Astrocyte of the cerebellum (primary cell): ENCODE measurements around the gene LPO.

Experiments used
- DNase-seq: peaks from one replicate; pipeline ENCODE4 v3.0.0-alpha.2; 2011; ENCODE audit warnings: low read depth
- H3K4me3 ChIP-seq: 2 replicates; pipeline ENCODE4 v1.5.1; 2011; ENCODE audit warnings: mild to moderate bottlenecking, low read depth, low read length, moderate library complexity
- in situ Hi-C: cut with HindIII; loops from 2 replicates; pipeline ENCODE4 v1.10.0; 2017; ENCODE audit warnings: low sequenced_read_pairs
- TF ChIP-seq, protein P1 (sequence below): IDR thresholded peaks from 2 replicates; pipeline ENCODE4 v1.5.1; 2012; ENCODE audit warnings: low read length, low read depth, moderate library complexity, mild to moderate bottlenecking; ENCODE audit errors: missing control alignments

LPO gene

DNA sequence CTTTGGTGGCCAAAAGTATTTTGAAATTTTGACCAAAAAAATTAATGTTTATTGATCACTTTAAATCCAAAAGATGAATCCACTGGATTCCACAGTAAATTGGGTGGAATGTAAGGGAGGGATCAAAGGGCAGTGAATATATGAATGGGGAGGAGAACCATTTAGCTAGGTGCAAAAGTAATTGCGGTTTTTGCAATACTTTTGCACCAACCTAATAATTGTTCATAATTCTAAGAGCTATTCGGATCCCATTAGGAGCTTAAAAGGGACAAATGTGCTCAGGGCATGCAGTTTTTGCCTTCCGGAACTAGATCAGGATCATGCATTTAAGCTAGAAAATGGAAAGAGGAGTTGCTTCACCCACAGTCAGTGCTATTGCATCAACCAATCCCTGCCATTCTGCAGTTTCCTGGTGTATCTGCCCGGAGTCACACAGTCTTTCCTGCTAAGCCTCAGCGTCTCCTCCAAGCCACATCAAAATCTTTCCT lies at the start of gene LPO:
TSS of gene LPO (plus strand) at position 438 of the 488 bp plus-strand sequence. CDS start 4,396 bp downstream, outside the sequence.
- in situ Hi-C loops = loop anchor here (5.0 kb wide), 1 partner anchor 66 kb away; no protein-coding TSS in a partner anchor
- no peak for DNase-seq
- no peak within 1 kb of the TSS for H3K4me3 ChIP-seq
- TF ChIP-seq, protein P1, sequence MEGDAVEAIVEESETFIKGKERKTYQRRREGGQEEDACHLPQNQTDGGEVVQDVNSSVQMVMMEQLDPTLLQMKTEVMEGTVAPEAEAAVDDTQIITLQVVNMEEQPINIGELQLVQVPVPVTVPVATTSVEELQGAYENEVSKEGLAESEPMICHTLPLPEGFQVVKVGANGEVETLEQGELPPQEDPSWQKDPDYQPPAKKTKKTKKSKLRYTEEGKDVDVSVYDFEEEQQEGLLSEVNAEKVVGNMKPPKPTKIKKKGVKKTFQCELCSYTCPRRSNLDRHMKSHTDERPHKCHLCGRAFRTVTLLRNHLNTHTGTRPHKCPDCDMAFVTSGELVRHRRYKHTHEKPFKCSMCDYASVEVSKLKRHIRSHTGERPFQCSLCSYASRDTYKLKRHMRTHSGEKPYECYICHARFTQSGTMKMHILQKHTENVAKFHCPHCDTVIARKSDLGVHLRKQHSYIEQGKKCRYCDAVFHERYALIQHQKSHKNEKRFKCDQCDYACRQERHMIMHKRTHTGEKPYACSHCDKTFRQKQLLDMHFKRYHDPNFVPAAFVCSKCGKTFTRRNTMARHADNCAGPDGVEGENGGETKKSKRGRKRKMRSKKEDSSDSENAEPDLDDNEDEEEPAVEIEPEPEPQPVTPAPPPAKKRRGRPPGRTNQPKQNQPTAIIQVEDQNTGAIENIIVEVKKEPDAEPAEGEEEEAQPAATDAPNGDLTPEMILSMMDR = no peak

DNA sequence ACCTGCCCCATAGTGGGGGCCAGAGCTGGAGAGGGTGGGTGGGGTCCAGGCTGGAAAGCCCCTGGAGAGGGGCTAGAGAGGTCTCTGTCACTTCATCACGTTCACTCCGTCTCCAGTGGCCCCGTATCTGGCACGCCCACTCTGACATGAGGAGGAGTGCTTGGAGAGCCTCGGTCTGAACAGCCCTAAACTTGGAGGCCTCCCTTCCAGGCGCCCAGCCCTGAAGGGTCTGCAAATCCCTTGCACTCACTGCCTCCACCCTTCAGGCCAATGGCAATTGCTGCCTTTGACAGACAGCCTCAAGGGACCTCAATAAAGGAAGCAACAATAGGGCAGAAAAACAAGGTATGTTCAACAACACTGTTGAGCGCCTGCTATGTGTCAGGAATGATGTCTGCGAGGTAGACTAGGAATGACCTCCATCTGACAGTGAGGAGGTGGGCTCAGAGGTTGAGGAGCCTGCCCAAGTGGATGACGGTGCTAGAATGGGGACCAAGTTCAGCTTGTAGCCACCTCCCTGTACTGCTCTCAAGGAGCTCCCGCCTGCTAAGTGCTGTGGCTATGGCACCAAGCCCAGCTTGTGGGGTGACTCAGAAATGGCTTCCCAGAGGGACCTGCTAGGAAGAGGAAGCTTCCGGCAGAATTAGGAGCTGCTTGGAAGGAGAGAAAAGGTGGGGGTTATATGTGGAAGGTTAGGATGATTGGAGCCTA lies 48.8 kb upstream of the LPO start:
- H3K4me3 ChIP-seq = no peak overlapping the region
- peak; percentile 84 for DNase-seq
- TF ChIP-seq, protein P1 = no peak
- in situ Hi-C loops = no loop called here

DNA sequence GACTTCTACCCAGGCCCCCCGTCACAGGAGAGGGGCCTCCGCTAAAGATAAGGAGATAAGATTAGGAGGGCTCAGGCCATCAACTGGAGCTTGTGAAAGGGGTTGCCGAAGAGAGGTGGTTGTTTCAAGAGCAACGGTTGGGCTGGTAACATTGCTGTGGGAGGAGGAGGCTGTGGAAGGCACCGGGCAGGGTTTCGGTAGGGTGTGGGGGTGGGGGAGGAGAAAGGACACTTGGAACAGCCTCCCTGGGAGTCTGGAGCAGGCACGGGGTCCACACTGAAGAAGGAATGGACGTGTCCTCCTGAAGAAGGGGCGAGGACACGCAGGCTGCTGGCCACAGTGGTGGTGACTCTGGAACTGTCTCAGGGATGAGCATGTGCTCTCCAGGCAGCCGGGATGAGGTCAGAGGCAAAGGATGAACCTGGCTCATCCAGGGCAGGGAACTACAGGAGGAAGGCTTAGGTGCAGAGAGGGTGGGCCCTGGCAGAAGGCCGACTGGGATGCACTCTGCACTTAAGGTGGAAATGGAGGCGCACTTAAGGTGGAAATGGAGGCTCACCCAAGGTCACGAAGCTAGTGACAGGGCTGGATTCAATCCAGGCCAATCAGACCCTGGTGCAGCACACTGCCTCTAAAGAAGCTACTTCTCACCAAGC lies 47.0 kb upstream of the LPO start:
- in situ Hi-C loops = no loop called here
- no peak overlapping the region for H3K4me3 ChIP-seq
- DNase-seq = no peak
- TF ChIP-seq, protein P1 = no peak

DNA sequence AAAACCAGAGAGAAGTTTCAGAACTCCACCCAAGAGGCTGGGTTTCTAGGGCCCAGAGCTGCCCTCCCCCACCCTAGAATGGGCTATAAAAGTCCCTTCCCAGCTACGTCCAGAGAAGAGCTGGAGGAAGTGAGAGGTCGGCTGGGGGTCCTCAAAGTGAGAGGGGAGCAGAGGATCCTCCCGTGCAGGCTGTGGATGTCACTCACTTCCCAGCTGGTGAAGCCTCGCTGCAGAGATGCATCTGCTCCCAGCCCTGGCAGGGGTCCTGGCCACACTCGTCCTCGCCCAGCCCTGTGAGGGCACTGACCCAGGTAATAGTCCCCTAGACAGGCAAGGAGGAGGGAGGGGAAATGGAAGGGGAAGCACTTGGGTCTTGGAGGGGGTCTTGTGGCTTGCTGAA lies 45.8 kb upstream of the LPO start, which contains the start of gene EPX:
TSS of gene EPX (plus strand) at position 115 of the 400 bp plus-strand sequence. CDS start at position 236, 121 bp downstream.
- TF ChIP-seq, protein P1 = no peak
- in situ Hi-C loops = no loop called here
- no peak within 1 kb of the TSS for H3K4me3 ChIP-seq
- DNase-seq = no peak

DNA sequence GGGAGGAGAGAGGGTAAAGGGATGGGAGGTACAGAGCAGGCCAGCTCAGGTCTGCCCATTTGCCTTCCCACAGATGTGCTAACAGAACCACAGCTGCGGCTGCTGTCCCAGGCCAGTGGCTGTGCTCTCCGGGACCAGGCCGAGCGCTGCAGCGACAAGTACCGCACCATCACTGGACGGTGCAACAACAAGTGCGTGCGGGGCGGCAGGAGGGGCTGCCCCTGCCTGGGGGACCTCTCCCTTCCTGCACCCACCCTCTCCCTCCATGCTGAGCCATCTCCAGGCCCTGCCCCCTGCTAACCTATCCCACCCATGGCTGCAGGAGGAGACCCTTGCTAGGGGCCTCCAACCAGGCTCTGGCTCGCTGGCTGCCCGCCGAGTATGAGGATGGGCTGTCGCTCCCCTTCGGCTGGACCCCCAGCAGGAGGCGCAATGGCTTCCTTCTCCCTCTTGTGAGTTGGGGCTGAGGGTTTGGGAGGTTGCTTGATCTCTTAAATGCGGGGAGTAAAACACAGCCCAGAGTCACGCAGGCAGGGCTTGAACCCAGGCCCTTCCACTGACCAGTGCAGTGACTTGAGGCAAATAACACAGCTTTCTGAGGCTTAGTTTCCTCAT lies 44.6 kb upstream of the LPO start:
- no peak overlapping the region for H3K4me3 ChIP-seq
- no peak for DNase-seq
- in situ Hi-C loops = no loop called here
- TF ChIP-seq, protein P1 = no peak

DNA sequence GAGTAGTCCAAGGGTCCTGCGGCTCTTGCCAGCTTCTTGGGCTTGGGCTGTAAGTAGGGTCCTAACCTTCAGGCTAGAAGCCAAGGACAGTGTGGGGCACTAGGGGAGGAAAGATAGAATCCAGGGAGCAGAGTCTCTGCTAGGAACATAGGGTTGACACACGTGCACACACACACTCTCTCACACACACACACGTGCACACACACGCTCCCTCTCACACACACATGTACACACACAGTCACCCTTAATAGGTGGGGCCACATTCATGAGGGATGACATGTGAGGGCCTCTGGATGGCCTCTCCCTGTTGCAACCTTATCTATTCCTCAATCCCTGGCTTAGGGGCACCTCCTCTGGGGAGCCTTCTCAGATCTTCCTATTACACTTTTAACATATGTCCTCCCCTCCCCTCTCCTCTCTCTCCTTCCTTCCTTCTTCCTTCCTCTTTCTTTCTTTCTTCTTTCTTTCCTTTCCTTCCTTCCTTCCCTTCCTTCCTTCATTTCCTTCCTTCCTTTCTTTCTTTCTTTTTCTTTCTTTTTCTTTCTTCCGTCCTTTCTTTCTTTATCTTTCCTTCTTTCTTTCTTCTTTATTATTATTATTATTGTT lies 42.8 kb upstream of the LPO start:
- no peak for DNase-seq
- in situ Hi-C loops = no loop called here
- TF ChIP-seq, protein P1 = no peak

More for the DNA sequence above, 42.8 kb upstream of the LPO start:
- H3K4me3 ChIP-seq = no peak overlapping the region
